Prostate gland (tissue), 2 donors: ENCODE data around the gene DDX3X.

ENCODE experiments used
- CTCF ChIP-seq, 4 experiments: fragments of 200-600 bp in 2 of 4; fragments of 450-650 bp in 2 of 4; sonication (generic) in 2 of 4; IDR thresholded peaks; 1 replicate in 3 of 4; 2 replicates in 1 of 4; pipeline ENCODE4 v1.5.1; 2016 to 2019; ENCODE audit warnings: antibody characterized with exemption in 4 of 4, mild to moderate bottlenecking in 2 of 4, moderate library complexity in 2 of 4
- POLR2A ChIP-seq: fragments of 450-650 bp; IDR thresholded peaks from one replicate; pipeline ENCODE4 v1.6.1; 2016; ENCODE audit warnings: antibody characterized with exemption, mild to moderate bottlenecking

DNA sequence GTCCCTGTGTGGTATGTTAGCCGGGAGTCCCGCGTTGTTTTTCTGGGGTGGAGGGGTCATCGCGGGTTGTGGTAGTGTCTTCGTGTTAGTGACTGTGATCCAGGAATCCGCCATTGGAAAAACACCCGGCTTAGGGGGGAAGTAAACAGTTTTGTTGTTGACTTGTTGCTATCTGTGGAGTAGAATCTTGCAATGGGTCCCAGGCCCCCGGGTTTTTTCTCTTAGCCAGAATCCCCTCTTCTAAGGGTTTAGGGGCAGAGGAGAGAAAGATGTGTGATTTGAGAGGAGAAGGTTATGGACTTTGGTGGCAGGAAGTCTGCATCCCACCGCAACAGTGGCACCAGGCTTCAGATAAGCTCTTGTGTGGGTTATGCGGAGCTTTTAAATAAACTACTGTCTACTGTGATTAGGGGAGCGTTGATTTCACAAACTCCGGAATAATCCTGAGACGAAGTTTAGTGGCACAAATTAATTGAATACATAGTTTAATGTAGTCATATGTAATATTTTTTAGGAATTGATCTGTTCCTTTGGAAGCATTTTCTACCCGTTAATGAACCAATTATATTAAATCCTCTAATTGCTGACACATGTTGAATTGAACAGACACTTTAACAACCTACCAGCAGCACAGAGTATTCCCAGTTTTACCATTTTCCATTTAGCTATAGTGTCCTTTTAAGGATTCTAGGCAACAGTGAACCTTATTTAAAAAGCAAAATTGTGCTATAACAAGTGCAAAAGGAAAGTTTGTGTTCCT lies 1.4 kb downstream of the DDX3X start:
- TF ChIP-seq CTCF (IDR thresholded peaks at IDR 0.05): no peak
- TF ChIP-seq POLR2A: no peak
